Activated CD8-positive, alpha-beta T cell treated with anti-CD3 and anti-CD28 coated beads for 36 hours (primary cell): ENCODE results near the gene TAC1. TPM values are rescaled to one million over a fixed set of nuclear protein-coding genes. Genes with fewer than 3 reads are reported as not detected.

ENCODE experiments used
- ATAC-seq: fragments of 200-7000 bp; cut with Tn5 transposase; one replicate; pipeline ENCODE4 v1.10.0; 2021; ENCODE audit warnings: mild to moderate bottlenecking, moderate library complexity
- CTCF ChIA-PET: fragments of 350-600 bp; sonication (Branson Sonifier 250); formaldehyde crosslinking; loops from one replicate; lab custom pipeline; 2021; ENCODE audit warnings: antibody characterized with exemption; lab: Charles Lee
- POLR2A ChIA-PET: fragments of 350-600 bp; sonication (Branson Sonifier 250); formaldehyde crosslinking; loops from one replicate; lab custom pipeline; 2021; ENCODE audit warnings: antibody characterized with exemption; lab: Charles Lee
- DNase-seq: peaks from one replicate; pipeline ENCODE4 v3.0.0-alpha.2; 2020
- H3K27ac Mint-ChIP-seq: one replicate; pipeline ENCODE4 v1.8.0; 2021; ENCODE audit warnings: mild to moderate bottlenecking, mixed read lengths
- H3K27me3 Mint-ChIP-seq: one replicate; pipeline ENCODE4 v1.8.0; 2021; ENCODE audit warnings: mixed read lengths
- H3K36me3 Mint-ChIP-seq: one replicate; pipeline ENCODE4 v1.8.0; 2021; ENCODE audit warnings: low read depth, mixed read lengths
- H3K4me1 Mint-ChIP-seq: one replicate; pipeline ENCODE4 v1.8.0; 2021; ENCODE audit warnings: low read depth, mixed read lengths
- H3K4me3 Mint-ChIP-seq: one replicate; pipeline ENCODE4 v1.8.0; 2021; ENCODE audit warnings: mild to moderate bottlenecking, moderate library complexity, mixed read lengths
- H3K9me3 Mint-ChIP-seq: one replicate; pipeline ENCODE4 v1.8.0; 2021; ENCODE audit warnings: mixed read lengths
- intact Hi-C: fragments of 100-400 bp; cut with micrococcal nuclease; formaldehyde crosslinking; loops from one replicate; pipeline ENCODE4 v1.10.0; 2022
- total RNA-seq, 2 experiments: library from RNA; stranded (reverse); gene quantifications; one replicate each; pipeline ENCODE4 v1.2.3, GENCODE V29; 2021
- TF ChIP-seq, protein P1 (sequence below): fragments of 200-600 bp; IDR thresholded peaks from one replicate; pipeline ENCODE4 v1.8.0; 2022; ENCODE audit warnings: antibody characterized with exemption, mild to moderate bottlenecking

Gene TAC1
- total RNA-seq, 2 experiments from 2014 or later: not detected

DNA sequence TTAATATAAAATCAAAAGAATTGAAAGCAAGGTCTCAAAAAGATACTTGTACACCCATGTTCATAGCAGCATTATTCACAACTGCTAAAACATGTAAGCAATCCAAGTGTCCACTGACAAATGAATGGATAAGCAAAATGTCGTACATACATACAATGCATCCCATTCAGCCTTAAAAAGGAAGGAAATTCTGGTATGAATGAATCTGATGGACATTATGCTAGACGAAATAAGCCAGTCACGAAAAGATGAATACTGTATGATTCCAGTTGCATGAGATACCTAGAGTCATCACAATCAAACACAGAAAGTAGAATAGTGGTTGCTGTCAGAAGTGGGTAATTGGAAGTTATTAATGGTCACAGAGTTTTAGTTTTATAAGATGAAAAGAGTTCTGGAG is 9.5 kb upstream of the TAC1 start:
- CTCF ChIA-PET: no interaction called here
- H3K9me3 Mint-ChIP-seq: no peaks in the 10 kb centered on the region
- ATAC-seq: no peak
- intact Hi-C loops: no loop called here
- H3K4me3 Mint-ChIP-seq: no peak overlapping the region
- POLR2A ChIA-PET: interaction anchor here (1.0 kb wide), 1 partner anchor 49 kb away, joined by 3 read pairs; no protein-coding TSS in a partner anchor
- TF ChIP-seq, protein P1, sequence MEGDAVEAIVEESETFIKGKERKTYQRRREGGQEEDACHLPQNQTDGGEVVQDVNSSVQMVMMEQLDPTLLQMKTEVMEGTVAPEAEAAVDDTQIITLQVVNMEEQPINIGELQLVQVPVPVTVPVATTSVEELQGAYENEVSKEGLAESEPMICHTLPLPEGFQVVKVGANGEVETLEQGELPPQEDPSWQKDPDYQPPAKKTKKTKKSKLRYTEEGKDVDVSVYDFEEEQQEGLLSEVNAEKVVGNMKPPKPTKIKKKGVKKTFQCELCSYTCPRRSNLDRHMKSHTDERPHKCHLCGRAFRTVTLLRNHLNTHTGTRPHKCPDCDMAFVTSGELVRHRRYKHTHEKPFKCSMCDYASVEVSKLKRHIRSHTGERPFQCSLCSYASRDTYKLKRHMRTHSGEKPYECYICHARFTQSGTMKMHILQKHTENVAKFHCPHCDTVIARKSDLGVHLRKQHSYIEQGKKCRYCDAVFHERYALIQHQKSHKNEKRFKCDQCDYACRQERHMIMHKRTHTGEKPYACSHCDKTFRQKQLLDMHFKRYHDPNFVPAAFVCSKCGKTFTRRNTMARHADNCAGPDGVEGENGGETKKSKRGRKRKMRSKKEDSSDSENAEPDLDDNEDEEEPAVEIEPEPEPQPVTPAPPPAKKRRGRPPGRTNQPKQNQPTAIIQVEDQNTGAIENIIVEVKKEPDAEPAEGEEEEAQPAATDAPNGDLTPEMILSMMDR: no peak
- H3K36me3 Mint-ChIP-seq: no peaks in the 10 kb centered on the region
- no peak overlapping the region for H3K27ac Mint-ChIP-seq
- no peaks in the 10 kb centered on the region for H3K4me1 Mint-ChIP-seq
- no peak for DNase-seq
- peaks cover 8% of the 10 kb centered on the region for H3K27me3 Mint-ChIP-seq

DNA sequence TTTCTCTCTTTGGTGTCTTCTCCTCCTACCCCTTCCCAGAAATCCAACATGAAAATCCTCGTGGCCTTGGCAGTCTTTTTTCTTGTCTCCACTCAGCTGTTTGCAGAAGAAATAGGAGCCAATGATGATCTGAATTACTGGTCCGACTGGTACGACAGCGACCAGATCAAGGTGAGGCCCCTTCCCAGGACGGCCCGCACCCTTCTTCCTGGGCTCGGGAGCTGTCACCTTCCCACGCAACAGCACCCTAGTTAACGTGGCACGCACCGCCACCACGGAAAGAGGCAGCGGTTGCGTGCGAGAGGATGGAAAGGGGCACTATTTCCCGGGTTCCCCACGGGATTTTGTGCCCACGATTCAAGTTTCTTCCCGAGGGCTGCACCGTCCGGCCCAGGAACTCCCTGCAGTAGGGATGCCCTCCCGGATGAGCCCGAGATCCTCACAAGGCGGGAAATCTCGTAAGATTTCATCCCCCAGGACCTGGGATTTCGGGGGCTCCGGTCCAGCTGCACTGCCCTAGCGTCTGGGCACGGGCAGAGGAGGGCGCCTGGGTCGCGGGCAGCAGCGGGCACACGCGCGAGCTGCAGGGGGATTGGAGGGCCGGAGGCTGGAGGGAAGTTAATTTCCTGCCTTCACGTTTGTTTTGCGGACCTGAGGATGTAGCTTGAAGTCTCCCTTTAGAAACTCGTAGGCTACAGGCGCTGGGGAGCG is 834 bp downstream of the TAC1 start:
- Mint-ChIP-seq H3K27ac (no peak overlapping the region), H3K27me3 (peaks cover 55% of the 10 kb centered on the region), H3K4me3 (no peak overlapping the region), H3K4me1 (peaks cover 15% of the 10 kb centered on the region), H3K36me3 (peaks cover 4% of the 10 kb centered on the region), H3K9me3 (peaks cover 7% of the 10 kb centered on the region)
- TF ChIP-seq, protein P1: no peak
- CTCF ChIA-PET: no interaction called here
- peak; percentile 0 for DNase-seq
- POLR2A ChIA-PET: no interaction called here
- no peak for ATAC-seq
- intact Hi-C loops: no loop called here

DNA sequence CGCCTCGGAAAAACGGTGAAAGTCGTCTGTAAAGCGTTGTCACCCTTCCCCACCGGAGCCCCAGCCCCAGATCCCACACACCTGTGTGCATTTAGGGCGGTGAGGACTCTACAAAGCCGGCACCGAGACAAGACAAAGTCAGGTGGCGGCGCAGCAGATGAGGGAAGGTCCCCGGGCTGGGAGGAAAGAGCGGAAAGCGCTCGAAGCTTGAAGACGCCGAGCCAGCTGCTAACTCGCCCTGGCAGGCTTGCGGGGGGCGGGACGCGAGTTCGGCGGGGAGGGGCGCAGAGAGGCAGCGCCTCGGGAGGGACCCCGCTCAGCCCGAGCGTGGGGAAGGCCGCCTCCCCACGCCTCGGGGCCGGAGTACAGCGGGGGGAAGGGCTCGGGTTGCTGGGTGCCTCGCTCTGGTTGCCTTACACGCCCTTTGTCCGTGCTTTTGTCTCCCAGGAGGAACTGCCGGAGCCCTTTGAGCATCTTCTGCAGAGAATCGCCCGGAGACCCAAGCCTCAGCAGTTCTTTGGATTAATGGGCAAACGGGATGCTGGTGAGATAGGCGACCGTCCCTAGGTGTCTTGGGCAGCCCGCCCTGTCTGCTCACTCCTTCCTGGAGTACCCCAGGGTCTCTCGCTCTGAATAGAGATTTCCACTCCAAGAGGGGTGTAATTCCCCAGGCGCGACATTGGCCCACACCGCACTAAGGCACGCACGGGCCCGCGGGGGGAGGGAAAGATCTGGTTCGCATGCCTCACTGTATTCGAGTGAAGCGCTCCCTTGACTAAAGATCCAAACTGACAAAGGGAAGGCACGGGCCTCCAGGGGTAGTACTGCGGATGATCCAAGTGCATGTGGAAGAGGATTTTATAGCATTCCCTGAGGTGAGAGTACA is 1.6 kb downstream of the TAC1 start:
- no peak for ATAC-seq
- H3K27me3 Mint-ChIP-seq: peaks cover 53% of the 10 kb centered on the region
- ChIA-PET POLR2A (no interaction called here), CTCF (no interaction called here)
- peak; percentile 6 for DNase-seq
- H3K9me3 Mint-ChIP-seq: peaks cover 7% of the 10 kb centered on the region
- peaks cover 4% of the 10 kb centered on the region for H3K36me3 Mint-ChIP-seq
- H3K4me3 Mint-ChIP-seq: no peak overlapping the region
- H3K4me1 Mint-ChIP-seq: peaks cover 15% of the 10 kb centered on the region
- intact Hi-C loops: no loop called here
- TF ChIP-seq, protein P1: no peak
- no peak overlapping the region for H3K27ac Mint-ChIP-seq

DNA sequence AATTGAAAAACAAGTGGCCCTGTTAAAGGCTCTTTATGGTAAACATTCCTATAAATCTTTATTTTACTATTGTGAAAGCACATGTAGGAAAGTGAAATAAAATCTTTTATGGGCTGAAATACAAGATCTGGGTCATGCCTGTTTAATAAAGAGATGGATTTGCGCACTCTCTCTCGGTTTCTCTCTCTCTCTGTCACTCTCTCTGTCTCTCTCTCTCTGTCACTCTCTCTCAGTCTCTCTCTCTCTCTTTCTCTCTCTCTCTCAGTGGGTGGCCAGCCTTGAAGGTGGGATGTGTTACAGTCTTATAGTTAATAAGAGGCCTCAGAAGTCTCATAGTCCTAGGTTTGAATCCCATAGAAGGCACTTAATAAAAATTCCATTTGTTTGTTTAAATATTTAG is 2.4 kb downstream of the TAC1 start:
- Mint-ChIP-seq H3K27ac (no peak overlapping the region), H3K9me3 (peaks cover 7% of the 10 kb centered on the region), H3K27me3 (peaks cover 51% of the 10 kb centered on the region), H3K36me3 (peaks cover 4% of the 10 kb centered on the region), H3K4me1 (peaks cover 15% of the 10 kb centered on the region), H3K4me3 (no peak overlapping the region)
- ChIA-PET POLR2A (no interaction called here), CTCF (no interaction called here)
- ATAC-seq: no peak
- intact Hi-C loops: no loop called here
- TF ChIP-seq, protein P1: no peak
- DNase-seq: no peak

DNA sequence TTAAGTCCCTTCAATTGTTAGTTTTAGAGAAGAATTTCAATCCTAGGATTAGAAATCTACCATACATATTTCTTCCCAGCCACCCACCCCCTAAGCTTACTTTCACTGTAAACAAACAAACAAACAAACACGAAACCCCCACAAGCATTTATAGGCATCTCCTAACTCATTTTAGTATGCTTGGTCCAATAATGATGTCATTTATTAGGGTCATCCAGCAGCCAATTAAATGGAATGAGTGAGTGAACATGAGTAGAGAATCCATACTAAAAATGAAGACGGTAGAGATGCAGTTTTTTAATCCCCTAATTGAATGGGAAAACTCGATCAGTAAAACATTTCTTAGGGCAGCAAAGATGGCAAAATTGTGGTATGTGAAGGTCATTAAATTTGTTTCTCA is 3.2 kb downstream of the TAC1 start:
- peaks cover 7% of the 10 kb centered on the region for H3K9me3 Mint-ChIP-seq
- no peak overlapping the region for H3K27ac Mint-ChIP-seq
- CTCF ChIA-PET: no interaction called here
- intact Hi-C loops: no loop called here
- ATAC-seq (no peak), DNase-seq (no peak)
- POLR2A ChIA-PET: no interaction called here
- TF ChIP-seq, protein P1: no peak
- peaks cover 15% of the 10 kb centered on the region for H3K4me1 Mint-ChIP-seq
- H3K36me3 Mint-ChIP-seq: peaks cover 4% of the 10 kb centered on the region
- peaks cover 48% of the 10 kb centered on the region for H3K27me3 Mint-ChIP-seq
- H3K4me3 Mint-ChIP-seq: no peak overlapping the region
